Measurements from ENCODE around the gene GLRX. TPM values are rescaled to one million over a fixed set of nuclear protein-coding genes. Genes with fewer than 3 reads are reported as not detected.
A peak's percentile ranks its signal among the peaks of the same experiment; 100 is the strongest.

GLRX gene
- total and polyA plus RNA-seq, 2 of the 13 experiments (the other 11 are each of a cell fraction or from before 2014, with no cell fraction given): 63.8 to 499 TPM

DNA sequence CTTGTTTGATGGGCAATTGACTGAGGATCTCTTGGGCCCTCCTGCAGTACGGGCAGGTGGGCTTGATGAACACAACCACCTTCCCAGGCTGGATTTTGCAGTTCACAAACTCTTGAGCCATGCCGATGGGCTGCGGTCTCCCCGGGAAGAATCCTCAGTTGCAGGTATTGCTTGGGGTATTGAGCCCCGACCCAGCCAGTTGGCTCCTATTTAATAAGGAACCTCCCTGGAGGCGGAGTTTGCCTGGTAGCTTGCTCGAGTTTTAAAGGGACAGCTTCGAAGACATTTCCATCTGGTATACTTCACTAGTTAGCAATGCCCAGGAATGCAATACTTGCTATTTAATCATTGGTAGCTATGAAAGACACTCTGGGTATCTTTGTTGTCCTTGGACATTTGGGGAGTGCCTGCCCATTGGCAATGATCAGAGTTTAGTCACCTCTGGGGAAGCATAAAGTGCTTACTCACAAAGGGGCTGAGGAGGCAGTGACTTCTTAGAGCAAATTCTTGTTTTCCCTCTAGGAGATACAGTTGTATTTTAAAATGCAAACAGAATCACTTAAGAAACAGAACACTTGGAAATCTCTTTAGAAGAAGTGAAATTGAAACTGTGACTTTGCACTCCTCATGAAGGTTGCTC is at the start of gene GLRX (continued):
- TF ChIP-seq ZNF17 (CRISPR knock-in tag; IDR thresholded peaks at IDR 0.05) (no peak), TEAD3 (CRISPR knock-in tag; optimal IDR thresholded peaks at IDR 0.05; ENCODE audit: borderline replicate concordance) (peak; percentile 15), SALL1 (CRISPR knock-in tag; IDR thresholded peaks at IDR 0.05) (peak; percentile 50; the same call in 1 of the 2 replicates), ELF4 (CRISPR knock-in tag; IDR thresholded peaks at IDR 0.05; ENCODE audit: borderline replicate concordance) (peak; percentile 45; the same call in 1 of the 2 replicates), MIER2 (CRISPR knock-in tag; IDR thresholded peaks at IDR 0.05) (no peak), ZSCAN9 (CRISPR knock-in tag; IDR thresholded peaks at IDR 0.05; ENCODE audit: borderline replicate concordance) (0 out of 2 replicates have a peak, but pooled peaks have one; percentile 56), ZNF337 (CRISPR knock-in tag; IDR thresholded peaks at IDR 0.05; ENCODE audit: borderline replicate concordance, low read depth) (no peak), CREB1 (IDR thresholded peaks at IDR 0.05) (no peak), CREB1 (CRISPR knock-in tag; IDR thresholded peaks at IDR 0.05) (peak; percentile 36; the same call in 1 of the 2 replicates), ZNF747 (CRISPR knock-in tag; IDR thresholded peaks at IDR 0.05; ENCODE audit: borderline replicate concordance) (peak; percentile 90), NFE2L2 (IDR thresholded peaks at IDR 0.05; ENCODE audit: low read length) (no peak), ZNF446 (CRISPR knock-in tag; IDR thresholded peaks at IDR 0.05) (0 out of 2 replicates have a peak, but pooled peaks have one; percentile 32), HMG20A (CRISPR knock-in tag; IDR thresholded peaks at IDR 0.05; ENCODE audit: borderline replicate concordance) (0 out of 2 replicates have a peak, but pooled peaks have one; percentile 9), ZSCAN31 (CRISPR knock-in tag; IDR thresholded peaks at IDR 0.05; ENCODE audit: low read depth) (peak; percentile 42; the same call in 1 of the 2 replicates)
- TF ChIP-seq, protein P1, sequence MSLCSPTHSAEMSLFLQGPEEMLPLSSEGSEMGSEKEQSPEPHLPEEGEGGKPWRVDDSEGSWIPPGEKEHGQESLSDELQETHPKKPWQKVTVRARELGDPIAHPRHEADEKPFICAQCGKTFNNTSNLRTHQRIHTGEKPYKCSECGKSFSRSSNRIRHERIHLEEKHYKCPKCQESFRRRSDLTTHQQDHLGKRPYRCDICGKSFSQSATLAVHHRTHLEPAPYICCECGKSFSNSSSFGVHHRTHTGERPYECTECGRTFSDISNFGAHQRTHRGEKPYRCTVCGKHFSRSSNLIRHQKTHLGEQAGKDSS (CRISPR knock-in tag; IDR thresholded peaks at IDR 0.05; ENCODE audit: borderline replicate concordance, low read depth): no peak
- TF ChIP-seq, protein P2, sequence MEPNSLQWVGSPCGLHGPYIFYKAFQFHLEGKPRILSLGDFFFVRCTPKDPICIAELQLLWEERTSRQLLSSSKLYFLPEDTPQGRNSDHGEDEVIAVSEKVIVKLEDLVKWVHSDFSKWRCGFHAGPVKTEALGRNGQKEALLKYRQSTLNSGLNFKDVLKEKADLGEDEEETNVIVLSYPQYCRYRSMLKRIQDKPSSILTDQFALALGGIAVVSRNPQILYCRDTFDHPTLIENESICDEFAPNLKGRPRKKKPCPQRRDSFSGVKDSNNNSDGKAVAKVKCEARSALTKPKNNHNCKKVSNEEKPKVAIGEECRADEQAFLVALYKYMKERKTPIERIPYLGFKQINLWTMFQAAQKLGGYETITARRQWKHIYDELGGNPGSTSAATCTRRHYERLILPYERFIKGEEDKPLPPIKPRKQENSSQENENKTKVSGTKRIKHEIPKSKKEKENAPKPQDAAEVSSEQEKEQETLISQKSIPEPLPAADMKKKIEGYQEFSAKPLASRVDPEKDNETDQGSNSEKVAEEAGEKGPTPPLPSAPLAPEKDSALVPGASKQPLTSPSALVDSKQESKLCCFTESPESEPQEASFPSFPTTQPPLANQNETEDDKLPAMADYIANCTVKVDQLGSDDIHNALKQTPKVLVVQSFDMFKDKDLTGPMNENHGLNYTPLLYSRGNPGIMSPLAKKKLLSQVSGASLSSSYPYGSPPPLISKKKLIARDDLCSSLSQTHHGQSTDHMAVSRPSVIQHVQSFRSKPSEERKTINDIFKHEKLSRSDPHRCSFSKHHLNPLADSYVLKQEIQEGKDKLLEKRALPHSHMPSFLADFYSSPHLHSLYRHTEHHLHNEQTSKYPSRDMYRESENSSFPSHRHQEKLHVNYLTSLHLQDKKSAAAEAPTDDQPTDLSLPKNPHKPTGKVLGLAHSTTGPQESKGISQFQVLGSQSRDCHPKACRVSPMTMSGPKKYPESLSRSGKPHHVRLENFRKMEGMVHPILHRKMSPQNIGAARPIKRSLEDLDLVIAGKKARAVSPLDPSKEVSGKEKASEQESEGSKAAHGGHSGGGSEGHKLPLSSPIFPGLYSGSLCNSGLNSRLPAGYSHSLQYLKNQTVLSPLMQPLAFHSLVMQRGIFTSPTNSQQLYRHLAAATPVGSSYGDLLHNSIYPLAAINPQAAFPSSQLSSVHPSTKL (CRISPR knock-in tag; IDR thresholded peaks at IDR 0.05): 0 out of 2 replicates have a peak, but pooled peaks have one; percentile 33
- TF ChIP-seq, protein P3, sequence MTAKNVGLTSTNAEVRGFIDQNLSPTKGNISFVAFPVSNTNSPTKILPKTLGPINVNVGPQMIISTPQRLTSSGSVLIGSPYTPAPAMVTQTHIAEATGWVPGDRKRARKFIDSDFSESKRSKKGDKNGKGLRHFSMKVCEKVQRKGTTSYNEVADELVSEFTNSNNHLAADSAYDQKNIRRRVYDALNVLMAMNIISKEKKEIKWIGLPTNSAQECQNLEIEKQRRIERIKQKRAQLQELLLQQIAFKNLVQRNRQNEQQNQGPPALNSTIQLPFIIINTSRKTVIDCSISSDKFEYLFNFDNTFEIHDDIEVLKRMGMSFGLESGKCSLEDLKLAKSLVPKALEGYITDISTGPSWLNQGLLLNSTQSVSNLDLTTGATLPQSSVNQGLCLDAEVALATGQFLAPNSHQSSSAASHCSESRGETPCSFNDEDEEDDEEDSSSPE (CRISPR knock-in tag; IDR thresholded peaks at IDR 0.05): no peak
- TF ChIP-seq, protein P4, sequence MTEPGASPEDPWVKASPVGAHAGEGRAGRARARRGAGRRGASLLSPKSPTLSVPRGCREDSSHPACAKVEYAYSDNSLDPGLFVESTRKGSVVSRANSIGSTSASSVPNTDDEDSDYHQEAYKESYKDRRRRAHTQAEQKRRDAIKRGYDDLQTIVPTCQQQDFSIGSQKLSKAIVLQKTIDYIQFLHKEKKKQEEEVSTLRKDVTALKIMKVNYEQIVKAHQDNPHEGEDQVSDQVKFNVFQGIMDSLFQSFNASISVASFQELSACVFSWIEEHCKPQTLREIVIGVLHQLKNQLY (CRISPR knock-in tag; IDR thresholded peaks at IDR 0.05): no peak
- TF ChIP-seq, protein P5, sequence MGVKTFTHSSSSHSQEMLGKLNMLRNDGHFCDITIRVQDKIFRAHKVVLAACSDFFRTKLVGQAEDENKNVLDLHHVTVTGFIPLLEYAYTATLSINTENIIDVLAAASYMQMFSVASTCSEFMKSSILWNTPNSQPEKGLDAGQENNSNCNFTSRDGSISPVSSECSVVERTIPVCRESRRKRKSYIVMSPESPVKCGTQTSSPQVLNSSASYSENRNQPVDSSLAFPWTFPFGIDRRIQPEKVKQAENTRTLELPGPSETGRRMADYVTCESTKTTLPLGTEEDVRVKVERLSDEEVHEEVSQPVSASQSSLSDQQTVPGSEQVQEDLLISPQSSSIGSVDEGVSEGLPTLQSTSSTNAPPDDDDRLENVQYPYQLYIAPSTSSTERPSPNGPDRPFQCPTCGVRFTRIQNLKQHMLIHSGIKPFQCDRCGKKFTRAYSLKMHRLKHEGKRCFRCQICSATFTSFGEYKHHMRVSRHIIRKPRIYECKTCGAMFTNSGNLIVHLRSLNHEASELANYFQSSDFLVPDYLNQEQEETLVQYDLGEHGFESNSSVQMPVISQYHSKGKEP (CRISPR knock-in tag; IDR thresholded peaks at IDR 0.05): no peak
- TF ChIP-seq, protein P6, sequence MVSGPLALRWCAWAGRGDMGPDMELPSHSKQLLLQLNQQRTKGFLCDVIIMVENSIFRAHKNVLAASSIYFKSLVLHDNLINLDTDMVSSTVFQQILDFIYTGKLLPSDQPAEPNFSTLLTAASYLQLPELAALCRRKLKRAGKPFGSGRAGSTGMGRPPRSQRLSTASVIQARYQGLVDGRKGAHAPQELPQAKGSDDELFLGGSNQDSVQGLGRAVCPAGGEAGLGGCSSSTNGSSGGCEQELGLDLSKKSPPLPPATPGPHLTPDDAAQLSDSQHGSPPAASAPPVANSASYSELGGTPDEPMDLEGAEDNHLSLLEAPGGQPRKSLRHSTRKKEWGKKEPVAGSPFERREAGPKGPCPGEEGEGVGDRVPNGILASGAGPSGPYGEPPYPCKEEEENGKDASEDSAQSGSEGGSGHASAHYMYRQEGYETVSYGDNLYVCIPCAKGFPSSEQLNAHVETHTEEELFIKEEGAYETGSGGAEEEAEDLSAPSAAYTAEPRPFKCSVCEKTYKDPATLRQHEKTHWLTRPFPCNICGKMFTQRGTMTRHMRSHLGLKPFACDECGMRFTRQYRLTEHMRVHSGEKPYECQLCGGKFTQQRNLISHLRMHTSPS (CRISPR knock-in tag; IDR thresholded peaks at IDR 0.05; ENCODE audit: low read depth): no peak

Measured in HepG2 (cell line).